Neural crest cell (in vitro differentiated cells): ENCODE results near the gene PCNX4. TPM values are rescaled to one million over a fixed set of nuclear protein-coding genes. Genes with fewer than 3 reads are reported as not detected.

Experiments used
- DNase-seq: peaks from one replicate; pipeline ENCODE4 v3.0.0; 2021; ENCODE audit warnings: low read depth, mixed read lengths, low spot score
- H3K27ac Mint-ChIP-seq: one replicate; pipeline ENCODE4 v1.8.0; 2021; ENCODE audit warnings: mild to moderate bottlenecking, mixed read lengths; ENCODE audit not compliant: unreplicated experiment
- H3K27me3 Mint-ChIP-seq: 2 replicates; pipeline ENCODE4 v1.8.0; 2021; ENCODE audit warnings: low read depth, mild to moderate bottlenecking, mixed read lengths
- H3K36me3 Mint-ChIP-seq: 2 replicates; pipeline ENCODE4 v1.8.0; 2021; ENCODE audit warnings: low read depth, mild to moderate bottlenecking, mixed read lengths
- H3K4me1 Mint-ChIP-seq: 2 replicates; pipeline ENCODE4 v1.8.0; 2021; ENCODE audit warnings: mixed read lengths
- H3K4me3 Mint-ChIP-seq: one replicate; pipeline ENCODE4 v1.8.0; 2021; ENCODE audit warnings: mild to moderate bottlenecking, mixed read lengths
- H3K9me3 Mint-ChIP-seq: 2 replicates; pipeline ENCODE4 v1.8.0; 2021; ENCODE audit warnings: mixed read lengths
- CTCF ChIP-seq: fragments of 200-600 bp; sonication (generic); conservative IDR thresholded peaks from 2 replicates; pipeline ENCODE4 v1.5.0; 2021; ENCODE audit warnings: antibody characterized with exemption, mild to moderate bottlenecking
- total RNA-seq: library from RNA; stranded (reverse); gene quantifications from 2 replicates; pipeline ENCODE4 v1.2.1, GENCODE V29; 2021

Gene PCNX4
- total RNA-seq, 1 donor from 2014 or later = 84.6 TPM

GRCh38 chr14:60101786-60102185 is 10.1 kb downstream of the PCNX4 start:
- no peak for TF ChIP-seq CTCF
- Mint-ChIP-seq H3K9me3 (no peaks in the 10 kb centered on the region), H3K4me3 (no peak overlapping the region), H3K27me3 (no peaks in the 10 kb centered on the region), H3K36me3 (peaks cover 28% of the 10 kb centered on the region), H3K4me1 (peaks cover 16% of the 10 kb centered on the region), H3K27ac (no peak overlapping the region)
- DNase-seq = no peak

DNA sequence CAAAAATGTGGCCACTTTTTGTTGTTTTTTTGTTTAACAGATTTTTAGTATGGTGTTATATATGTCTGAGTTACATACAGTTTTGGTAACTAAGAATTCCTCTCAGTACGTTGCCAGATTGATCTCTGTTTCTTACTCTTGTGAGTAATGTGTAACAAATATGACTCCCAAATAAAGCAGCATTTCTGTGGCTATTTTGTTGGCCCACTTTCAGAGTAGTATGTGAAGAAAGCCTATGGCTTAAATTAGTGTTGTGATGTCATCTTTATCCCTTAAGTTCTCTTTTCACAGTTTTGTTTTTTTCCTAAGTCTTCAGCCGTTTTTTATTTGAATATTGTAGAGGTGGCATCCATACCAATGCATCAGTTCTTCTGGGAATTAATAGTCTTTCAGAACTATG is 10.7 kb downstream of the PCNX4 start:
- DNase-seq = no peak
- Mint-ChIP-seq H3K9me3 (no peaks in the 10 kb centered on the region), H3K4me1 (peaks cover 16% of the 10 kb centered on the region), H3K27ac (no peak overlapping the region), H3K27me3 (no peaks in the 10 kb centered on the region), H3K4me3 (no peak overlapping the region), H3K36me3 (peaks cover 25% of the 10 kb centered on the region)
- TF ChIP-seq CTCF = no peak

GRCh38 chr14:60106339-60106738 is 14.6 kb downstream of the PCNX4 start:
- DNase-seq = no peak
- Mint-ChIP-seq H3K4me3 (no peak overlapping the region), H3K36me3 (peaks cover 36% of the 10 kb centered on the region), H3K27me3 (no peaks in the 10 kb centered on the region), H3K4me1 (peaks cover 12% of the 10 kb centered on the region), H3K27ac (no peak overlapping the region), H3K9me3 (peaks cover 4% of the 10 kb centered on the region)
- TF ChIP-seq CTCF = no peak

DNA sequence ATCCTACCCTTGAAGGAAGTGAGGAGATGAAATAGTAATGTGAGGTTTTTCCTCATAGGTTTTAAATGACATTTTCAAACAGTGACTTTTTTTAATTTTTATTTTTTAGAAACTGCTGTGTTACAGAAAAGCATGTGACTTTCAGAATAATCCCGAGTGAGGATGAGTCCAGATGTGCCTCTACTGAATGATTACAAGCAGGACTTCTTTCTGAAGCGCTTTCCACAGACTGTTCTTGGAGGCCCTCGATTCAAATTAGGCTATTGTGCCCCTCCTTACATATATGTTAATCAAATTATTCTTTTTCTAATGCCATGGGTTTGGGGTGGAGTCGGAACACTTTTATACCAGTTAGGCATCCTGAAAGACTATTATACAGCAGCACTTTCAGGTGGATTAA is 15.8 kb downstream of the PCNX4 start:
- Mint-ChIP-seq H3K4me3 (no peak overlapping the region), H3K27me3 (no peaks in the 10 kb centered on the region), H3K9me3 (peaks cover 4% of the 10 kb centered on the region), H3K36me3 (peaks cover 34% of the 10 kb centered on the region), H3K27ac (no peak overlapping the region), H3K4me1 (peaks cover 7% of the 10 kb centered on the region)
- no peak for TF ChIP-seq CTCF
- DNase-seq = no peak

DNA sequence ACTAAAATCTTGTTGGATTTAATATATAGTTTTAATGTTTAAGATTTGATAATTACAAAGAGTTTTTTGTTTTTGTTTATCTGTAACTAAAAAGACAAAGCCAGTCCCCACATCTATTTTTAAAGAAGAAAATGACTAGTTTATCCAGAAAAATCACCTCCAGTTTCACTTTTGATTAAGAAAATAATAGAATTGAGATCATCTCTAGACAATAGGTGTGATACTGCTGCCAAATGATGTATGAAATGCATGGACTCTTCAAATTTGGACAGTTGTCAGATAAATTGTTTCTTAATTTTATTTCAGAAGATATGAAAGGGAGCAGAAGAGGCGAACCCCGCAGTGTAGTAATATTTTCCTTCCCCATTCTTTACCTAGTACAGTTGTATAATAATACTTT is 20.0 kb downstream of the PCNX4 start:
- H3K9me3 Mint-ChIP-seq = peaks cover 4% of the 10 kb centered on the region
- no peak for TF ChIP-seq CTCF
- H3K27me3 Mint-ChIP-seq = no peaks in the 10 kb centered on the region
- peaks cover 28% of the 10 kb centered on the region for H3K36me3 Mint-ChIP-seq
- no peak overlapping the region for H3K27ac Mint-ChIP-seq
- no peaks in the 10 kb centered on the region for H3K4me1 Mint-ChIP-seq
- H3K4me3 Mint-ChIP-seq = no peak overlapping the region
- DNase-seq = no peak

DNA sequence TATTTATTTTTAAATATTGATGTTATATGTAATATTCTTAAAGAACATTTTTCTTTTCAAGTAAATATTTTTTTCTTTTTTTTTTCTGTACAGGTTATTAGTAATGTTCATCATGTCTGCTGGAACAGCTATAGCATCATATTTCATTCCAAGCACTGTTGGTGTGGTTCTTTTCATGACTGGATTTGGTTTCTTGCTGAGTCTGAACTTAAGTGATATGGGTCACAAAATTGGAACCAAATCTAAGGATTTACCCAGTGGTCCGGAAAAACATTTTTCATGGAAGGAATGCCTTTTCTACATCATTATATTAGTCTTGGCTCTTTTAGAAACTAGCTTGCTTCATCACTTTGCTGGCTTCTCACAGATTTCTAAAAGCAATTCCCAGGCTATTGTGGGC is 23.2 kb downstream of the PCNX4 start:
- no peak overlapping the region for H3K27ac Mint-ChIP-seq
- H3K4me3 Mint-ChIP-seq = no peak overlapping the region
- no peak for TF ChIP-seq CTCF
- no peaks in the 10 kb centered on the region for H3K27me3 Mint-ChIP-seq
- DNase-seq = no peak
- H3K4me1 Mint-ChIP-seq = no peaks in the 10 kb centered on the region
- H3K36me3 Mint-ChIP-seq = peaks cover 20% of the 10 kb centered on the region
- H3K9me3 Mint-ChIP-seq = no peaks in the 10 kb centered on the region
